GM19240 (cell line): ENCODE data around the gene LY86.
"Not testable (repeated sequence)": the region's sequence is repeated elsewhere in the genome, so short reads cannot be mapped to it uniquely, and the experiment has no call there.

Experiments
- DNase-seq: peaks from one replicate; pipeline ENCODE4 v3.0.0; 2011; ENCODE audit warnings: low spot score; ENCODE audit not compliant: insufficient read length

LY86 gene

GRCh38 chr6:6652932-6653331 is 64.4 kb downstream of the LY86 start:
- no peak for DNase-seq

- DNase-seq: no peak
Measured at GRCh38 chr6:6654599-6655575, 66.4 kb downstream of the LY86 start.

- DNase-seq: no peak
Measured at GRCh38 chr6:6655805-6656251, 67.3 kb downstream of the LY86 start.

- DNase-seq: no peak
Measured at GRCh38 chr6:6656287-6656686, 67.8 kb downstream of the LY86 start.

GRCh38 chr6:6657085-6657819 is 68.7 kb downstream of the LY86 start:
- DNase-seq: no peak

GRCh38 chr6:6657820-6658217 is 69.3 kb downstream of the LY86 start:
- DNase-seq: no peak

- no peak for DNase-seq
Measured at GRCh38 chr6:6659600-6660327, 71.2 kb downstream of the LY86 start.

GRCh38 chr6:6660339-6661045 is 72.0 kb downstream of the LY86 start:
- no peak for DNase-seq

GRCh38 chr6:6661191-6661590 is 72.7 kb downstream of the LY86 start:
- DNase-seq: no peak

- no peak for DNase-seq
Measured at GRCh38 chr6:6661684-6662083, 73.2 kb downstream of the LY86 start.

- no peak for DNase-seq
Measured at GRCh38 chr6:6663421-6664135, 75.1 kb downstream of the LY86 start.

GRCh38 chr6:6665555-6666243 is 77.2 kb downstream of the LY86 start:
- no peak for DNase-seq

- DNase-seq: not testable (repeated sequence)
Measured at GRCh38 chr6:6670150-6670549, 81.6 kb downstream of the LY86 start.

GRCh38 chr6:6674872-6675271 is 86.4 kb downstream of the LY86 start:
- DNase-seq: no peak

- peak; percentile 53 for DNase-seq
Measured at GRCh38 chr6:6676910-6677441, 88.5 kb downstream of the LY86 start.

GRCh38 chr6:6678185-6678671 is 89.7 kb downstream of the LY86 start:
- DNase-seq: no peak

- no peak for DNase-seq
Measured at GRCh38 chr6:6678811-6679210, 90.3 kb downstream of the LY86 start.

GRCh38 chr6:6679633-6680032 is 91.1 kb downstream of the LY86 start:
- DNase-seq: no peak

GRCh38 chr6:6680526-6680925 is 92.0 kb downstream of the LY86 start:
- DNase-seq: no peak
